Astrocyte (in vitro differentiated cells and primary cell): ENCODE data around the gene PRKAG2. TPM values are rescaled to one million over a fixed set of nuclear protein-coding genes. Genes with fewer than 3 reads are reported as not detected.
A peak's percentile ranks its signal among the peaks of the same experiment; 100 is the strongest.

Source experiments
- DNase-seq: peaks from one replicate; pipeline ENCODE4 v3.0.0-alpha.2; 2010; ENCODE audit warnings: low read depth
- FAIRE-seq: peaks from 2 replicates; lab custom pipeline; 2011; peaks lifted over from hg19 to GRCh38; lab: Jason Lieb, UNC
- H2AFZ ChIP-seq: 2 replicates; pipeline ENCODE4 v1.6.0; 2012; ENCODE audit warnings: low read depth, low read length, inconsistent platforms
- H3K27ac ChIP-seq: 2 replicates; pipeline ENCODE4 v1.5.1; 2011; ENCODE audit warnings: low read depth, low read length, inconsistent platforms
- H3K27me3 ChIP-seq: 2 replicates; pipeline ENCODE4 v1.6.0; 2011; ENCODE audit warnings: low read length, inconsistent platforms; ENCODE audit not compliant: insufficient read depth
- H3K36me3 ChIP-seq: 2 replicates; pipeline ENCODE4 v1.5.1; 2011; ENCODE audit warnings: low read length, inconsistent platforms; ENCODE audit not compliant: insufficient read depth
- H3K4me1 ChIP-seq: 2 replicates; pipeline ENCODE4 v1.5.1; 2011; ENCODE audit warnings: low read length, inconsistent platforms; ENCODE audit not compliant: insufficient read depth
- H3K4me2 ChIP-seq: 2 replicates; pipeline ENCODE4 v1.6.0; 2012; ENCODE audit warnings: low read length, inconsistent platforms
- H3K4me3 ChIP-seq: 2 replicates; pipeline ENCODE4 v1.5.1; 2011; ENCODE audit warnings: low read depth, mild to moderate bottlenecking, low read length, inconsistent platforms; ENCODE audit not compliant: insufficient read depth
- H3K79me2 ChIP-seq: 2 replicates; pipeline ENCODE4 v1.6.0; 2012; ENCODE audit warnings: mild to moderate bottlenecking, low read length, inconsistent platforms; ENCODE audit not compliant: insufficient read depth
- H3K9ac ChIP-seq: 2 replicates; pipeline ENCODE4 v1.6.0; 2012; ENCODE audit warnings: mild to moderate bottlenecking, low read length, inconsistent platforms
- H3K9me3 ChIP-seq: 2 replicates; pipeline ENCODE4 v1.5.1; 2012; ENCODE audit warnings: low read depth, mild to moderate bottlenecking, low read length, inconsistent platforms; ENCODE audit not compliant: insufficient read depth
- H4K20me1 ChIP-seq: 2 replicates; pipeline ENCODE4 v1.6.0; 2012; ENCODE audit warnings: low read length, inconsistent platforms; ENCODE audit not compliant: insufficient read depth
- H3K27ac Mint-ChIP-seq: one replicate; pipeline ENCODE4 v1.8.0; 2021; ENCODE audit warnings: mild to moderate bottlenecking, mixed read lengths; ENCODE audit not compliant: unreplicated experiment
- H3K27me3 Mint-ChIP-seq: one replicate; pipeline ENCODE4 v1.8.0; 2021; ENCODE audit warnings: low read depth, mixed read lengths; ENCODE audit not compliant: unreplicated experiment
- H3K36me3 Mint-ChIP-seq: one replicate; pipeline ENCODE4 v1.8.0; 2021; ENCODE audit warnings: low read depth, mixed read lengths; ENCODE audit not compliant: unreplicated experiment
- H3K4me1 Mint-ChIP-seq: one replicate; pipeline ENCODE4 v1.8.0; 2021; ENCODE audit warnings: low read depth, mixed read lengths; ENCODE audit not compliant: unreplicated experiment
- H3K4me3 Mint-ChIP-seq: one replicate; pipeline ENCODE4 v1.8.0; 2021; ENCODE audit warnings: mild to moderate bottlenecking, moderate library complexity, mixed read lengths; ENCODE audit not compliant: unreplicated experiment
- H3K9me3 Mint-ChIP-seq: one replicate; pipeline ENCODE4 v1.8.0; 2021; ENCODE audit warnings: mild to moderate bottlenecking, mixed read lengths; ENCODE audit not compliant: unreplicated experiment
- EZH2 ChIP-seq: IDR thresholded peaks from 2 replicates; pipeline ENCODE4 v1.6.1; 2012; ENCODE audit warnings: mild to moderate bottlenecking, low read length, inconsistent platforms; ENCODE audit not compliant: insufficient read depth
- total RNA-seq: library from RNA; stranded (reverse); gene quantifications from 2 replicates; pipeline ENCODE4 v1.2.1, GENCODE V29; 2021
- TF ChIP-seq, protein P1 (sequence below): IDR thresholded peaks from 2 replicates; pipeline ENCODE4 v1.5.1; 2011; ENCODE audit warnings: low read depth, mild to moderate bottlenecking, inconsistent platforms, low read length, moderate library complexity; ENCODE audit not compliant: insufficient read depth

PRKAG2 gene
- total RNA-seq, 1 donor from 2014 or later, result 40.7 TPM

- H3K9me3 ChIP-seq, result no peaks in the 10 kb centered on the region
- H3K4me2 ChIP-seq, result no peak overlapping the region
- no peak overlapping the region for H3K4me3 Mint-ChIP-seq
- no peak overlapping the region for H3K27ac Mint-ChIP-seq
- H2AFZ ChIP-seq, result no peak overlapping the region
- no peaks in the 10 kb centered on the region for H3K9me3 Mint-ChIP-seq
- H3K36me3 Mint-ChIP-seq, result peaks cover 3% of the 10 kb centered on the region
- FAIRE-seq (no peak), DNase-seq (no peak)
- H3K27me3 Mint-ChIP-seq, result peaks cover 16% of the 10 kb centered on the region
- H3K4me1 ChIP-seq, result peaks cover 5% of the 10 kb centered on the region
- no peaks in the 10 kb centered on the region for H3K79me2 ChIP-seq
- no peaks in the 10 kb centered on the region for H4K20me1 ChIP-seq
- no peaks in the 10 kb centered on the region for H3K36me3 ChIP-seq
- H3K27ac ChIP-seq, result no peak overlapping the region
- H3K9ac ChIP-seq, result no peak overlapping the region
- H3K4me3 ChIP-seq, result no peak overlapping the region
- peaks cover 5% of the 10 kb centered on the region for H3K4me1 Mint-ChIP-seq
- H3K27me3 ChIP-seq, result no peaks in the 10 kb centered on the region
- TF ChIP-seq, protein P1, sequence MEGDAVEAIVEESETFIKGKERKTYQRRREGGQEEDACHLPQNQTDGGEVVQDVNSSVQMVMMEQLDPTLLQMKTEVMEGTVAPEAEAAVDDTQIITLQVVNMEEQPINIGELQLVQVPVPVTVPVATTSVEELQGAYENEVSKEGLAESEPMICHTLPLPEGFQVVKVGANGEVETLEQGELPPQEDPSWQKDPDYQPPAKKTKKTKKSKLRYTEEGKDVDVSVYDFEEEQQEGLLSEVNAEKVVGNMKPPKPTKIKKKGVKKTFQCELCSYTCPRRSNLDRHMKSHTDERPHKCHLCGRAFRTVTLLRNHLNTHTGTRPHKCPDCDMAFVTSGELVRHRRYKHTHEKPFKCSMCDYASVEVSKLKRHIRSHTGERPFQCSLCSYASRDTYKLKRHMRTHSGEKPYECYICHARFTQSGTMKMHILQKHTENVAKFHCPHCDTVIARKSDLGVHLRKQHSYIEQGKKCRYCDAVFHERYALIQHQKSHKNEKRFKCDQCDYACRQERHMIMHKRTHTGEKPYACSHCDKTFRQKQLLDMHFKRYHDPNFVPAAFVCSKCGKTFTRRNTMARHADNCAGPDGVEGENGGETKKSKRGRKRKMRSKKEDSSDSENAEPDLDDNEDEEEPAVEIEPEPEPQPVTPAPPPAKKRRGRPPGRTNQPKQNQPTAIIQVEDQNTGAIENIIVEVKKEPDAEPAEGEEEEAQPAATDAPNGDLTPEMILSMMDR, result no peak
- no peak for TF ChIP-seq EZH2
Measured at GRCh38 chr7:151714201-151714600, 162.7 kb downstream of the PRKAG2 start.

DNA sequence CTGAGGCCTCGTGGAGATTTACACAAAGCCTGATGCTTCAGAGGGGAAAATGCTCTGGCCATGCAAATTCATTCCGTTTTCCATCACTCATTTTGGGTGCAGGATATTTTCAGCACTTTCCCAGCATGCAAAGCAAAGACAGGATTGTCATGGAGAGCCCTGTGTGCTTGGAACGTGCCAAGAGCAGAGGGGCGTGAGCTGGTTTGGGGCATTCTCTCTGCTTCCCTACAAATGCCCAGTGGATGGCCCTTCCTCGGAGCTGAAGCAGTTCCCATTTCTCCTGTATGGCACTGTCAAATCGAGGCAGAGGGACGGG is 164.1 kb downstream of the PRKAG2 start:
- Histone ChIP-seq H3K4me3 (no peak overlapping the region), H3K4me2 (no peak overlapping the region), H3K9me3 (no peaks in the 10 kb centered on the region), H3K36me3 (no peaks in the 10 kb centered on the region), H3K27me3 (no peaks in the 10 kb centered on the region), H3K79me2 (no peaks in the 10 kb centered on the region), H3K27ac (no peak overlapping the region), H2AFZ (no peak overlapping the region), H3K9ac (no peak overlapping the region), H3K4me1 (peaks cover 5% of the 10 kb centered on the region), H4K20me1 (no peaks in the 10 kb centered on the region)
- H3K4me3 Mint-ChIP-seq, result no peak overlapping the region
- no peak for TF ChIP-seq EZH2
- TF ChIP-seq, protein P1, result no peak
- DNase-seq, result no peak
- H3K36me3 Mint-ChIP-seq, result peaks cover 4% of the 10 kb centered on the region
- H3K27ac Mint-ChIP-seq, result no peak overlapping the region
- H3K27me3 Mint-ChIP-seq, result peaks cover 11% of the 10 kb centered on the region
- no peak for FAIRE-seq
- H3K4me1 Mint-ChIP-seq, result peaks cover 5% of the 10 kb centered on the region
- H3K9me3 Mint-ChIP-seq, result no peaks in the 10 kb centered on the region

DNA sequence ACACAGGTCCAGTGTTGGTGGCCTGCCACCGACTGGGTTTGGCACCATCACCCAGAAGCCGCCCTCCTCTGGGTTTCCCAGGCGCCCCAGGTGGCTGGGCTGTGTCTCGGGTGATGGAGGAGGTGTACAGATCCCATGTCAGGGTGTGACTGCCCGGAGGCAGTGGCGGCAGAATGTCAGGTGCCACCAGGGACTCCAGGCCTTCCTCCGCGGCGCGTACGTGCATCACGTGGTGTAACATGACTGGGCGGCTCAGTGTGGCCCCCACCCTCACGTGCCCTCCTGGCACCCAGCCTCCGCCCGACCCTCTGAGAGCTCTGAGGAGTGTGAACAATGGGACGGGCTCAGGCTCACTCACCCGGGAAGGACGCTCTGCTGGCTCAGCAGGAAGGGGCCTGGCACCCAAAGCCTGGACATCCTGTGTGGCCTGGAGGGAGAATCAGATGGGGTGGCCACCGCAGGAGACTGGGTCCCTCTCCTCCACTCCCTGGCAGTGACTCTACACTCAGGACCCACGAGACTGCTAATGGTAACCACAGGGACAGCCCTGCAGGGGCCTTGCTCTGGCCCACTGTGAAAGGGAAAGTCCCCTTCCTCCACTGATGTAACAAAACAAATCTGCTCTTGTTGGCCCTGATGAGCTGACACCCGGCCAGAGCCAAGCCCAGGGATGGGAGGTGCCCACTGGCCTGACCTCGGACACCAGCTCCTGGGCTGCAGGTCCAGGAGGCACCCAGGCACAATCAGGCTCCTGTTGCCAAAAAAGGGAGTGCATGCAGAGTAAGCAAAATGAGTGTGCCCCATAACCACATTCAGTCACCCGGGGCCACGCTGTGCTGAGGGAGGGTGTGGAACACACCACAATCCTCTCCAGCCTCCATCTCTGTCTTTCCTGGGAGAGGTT is 164.8 kb downstream of the PRKAG2 start:
- peaks cover 11% of the 10 kb centered on the region for H3K27me3 Mint-ChIP-seq
- no peak for DNase-seq
- no peak for TF ChIP-seq EZH2
- TF ChIP-seq, protein P1, result no peak
- Histone ChIP-seq H3K4me1 (peaks cover 5% of the 10 kb centered on the region), H3K79me2 (no peaks in the 10 kb centered on the region), H3K4me2 (no peak overlapping the region), H4K20me1 (no peaks in the 10 kb centered on the region), H2AFZ (no peak overlapping the region), H3K27ac (no peak overlapping the region), H3K9ac (no peak overlapping the region), H3K9me3 (no peaks in the 10 kb centered on the region), H3K27me3 (no peaks in the 10 kb centered on the region), H3K36me3 (no peaks in the 10 kb centered on the region), H3K4me3 (no peak overlapping the region)
- H3K27ac Mint-ChIP-seq, result peak overlapping the region; percentile 34
- no peak for FAIRE-seq
- H3K4me1 Mint-ChIP-seq, result peaks cover 5% of the 10 kb centered on the region
- no peak overlapping the region for H3K4me3 Mint-ChIP-seq
- H3K36me3 Mint-ChIP-seq, result peaks cover 4% of the 10 kb centered on the region
- no peaks in the 10 kb centered on the region for H3K9me3 Mint-ChIP-seq
